Sigmoid colon (tissue), 7 donors: ENCODE measurements around the gene TMEM14B. TPM values are rescaled to one million over a fixed set of nuclear protein-coding genes. Genes with fewer than 3 reads are reported as not detected.
"Not testable (repeated sequence)": the region's sequence is repeated elsewhere in the genome, so short reads cannot be mapped to it uniquely, and the experiment has no call there.

Source experiments
- DNase-seq: peaks from one replicate; pipeline ENCODE4 v3.0.0-alpha.2; 2019
- H3K27ac ChIP-seq, 4 donors: fragments of 200-600 bp; sonication (generic); one replicate each; pipeline ENCODE4 v1.5.1; 2016 to 2019; ENCODE audit warnings: mild to moderate bottlenecking in 1 of 4
- H3K27me3 ChIP-seq, 3 donors: fragments of 200-600 bp; sonication (generic); one replicate each; pipeline ENCODE4 v1.5.1; 2019; ENCODE audit warnings: mild to moderate bottlenecking in 1 of 3
- H3K36me3 ChIP-seq, 4 donors: fragments of 200-600 bp; sonication (generic); one replicate each; pipeline ENCODE4 v1.5.1; 2016 to 2019
- H3K4me1 ChIP-seq, 4 donors: fragments of 200-600 bp; sonication (generic); one replicate each; pipeline ENCODE4 v1.5.1; 2017 to 2019
- H3K4me3 ChIP-seq, 4 donors: fragments of 200-600 bp; sonication (generic); one replicate each; pipeline ENCODE4 v1.5.1; 2017 to 2019; ENCODE audit warnings: mild to moderate bottlenecking in 2 of 4, moderate library complexity in 1 of 4
- H3K9me3 ChIP-seq, 4 donors: fragments of 200-600 bp in 3 of 4; sonication (generic) in 3 of 4; one replicate each; pipeline versions ENCODE4 v1.5.1 to v1.6.1; 2013 to 2019
- CTCF ChIP-seq, 4 experiments: fragments of 450-650 bp in 3 of 4; fragments of 200-600 bp in 1 of 4; IDR thresholded peaks; one replicate each; pipeline ENCODE4 v1.5.1; 2016 to 2019; ENCODE audit warnings: antibody characterized with exemption in 4 of 4, mild to moderate bottlenecking in 3 of 4, moderate library complexity in 2 of 4
- EP300 ChIP-seq, 4 donors: sonication (generic); formaldehyde crosslinking; IDR thresholded peaks; one replicate each; pipeline ENCODE4 v1.6.1; 2017; ENCODE audit warnings: antibody characterized with exemption in 4 of 4
- POLR2A ChIP-seq, 2 donors: fragments of 450-650 bp; IDR thresholded peaks; one replicate each; pipeline ENCODE4 v1.6.1; 2016; ENCODE audit warnings: antibody characterized with exemption in 2 of 2, mild to moderate bottlenecking in 2 of 2, moderate library complexity in 2 of 2
- POLR2AphosphoS5 ChIP-seq, 4 donors: sonication (generic); formaldehyde crosslinking; IDR thresholded peaks; one replicate each; pipeline ENCODE4 v1.6.1; 2017; ENCODE audit warnings: antibody characterized with exemption in 4 of 4
- WGBS, 2 donors: extraction: QIAGEN DNeasy Blood & Tissue Kit; methylation state at CpG; one replicate each; pipeline ENCODE4 v1.1.7; 2013; 5-methylcytosine and 5-hydroxymethylcytosine counted together
- intact Hi-C: fragments of 100-400 bp; cut with DNase I; formaldehyde crosslinking; loops from one replicate; pipeline ENCODE4 v1.15.1; 2023
- polyA plus RNA-seq, 3 donors: library from polyadenylated mRNA; stranded (reverse); fragments of 200-250 nt; gene quantifications; one replicate each; pipeline ENCODE4 v1.2.3, GENCODE V29; 2013
- total RNA-seq, 4 donors: library from RNA; depleted of rRNA; stranded (reverse); fragments of >200 nt; gene quantifications; one replicate each; pipeline ENCODE4 v1.1.0, GENCODE V29; 2016
- donor health status: healthy with polysubstance abuse.
- donor health status: Bipolar disorder and iron deficiency.
- donor health status: healthy.

The TMEM14B gene
- total and polyA plus RNA-seq, 7 donors = 51.5 to 124 (median 79.8) TPM

- peaks cover 0 to 6% (median under 1%) of the 10 kb centered on the region in 4 donors for H3K36me3 ChIP-seq
- WGBS, 2 donors = 29 to 42% methylated on average over 49 of the region's 49 CpGs
Observed at GRCh38 chr6:10720265-10720959, 27.2 kb upstream of the TMEM14B start.

GRCh38 chr6:10720960-10721849 is 26.4 kb upstream of the TMEM14B start:
- H3K4me1 ChIP-seq = peaks cover 0 to 36% (median 28%) of the 10 kb centered on the region in 4 donors
- WGBS, 2 donors = 80 to 85% methylated on average over 17 of the region's 17 CpGs
- peak overlapping the region; percentile 73 to 87 (median 77) for H3K27ac ChIP-seq
- peak; percentile 60 for DNase-seq
- not testable (repeated sequence) for H3K27me3 ChIP-seq, H3K9me3 ChIP-seq
- intact Hi-C loops = loop anchor here (10.0 kb wide), 1 partner anchor 116 kb away; no protein-coding TSS in a partner anchor
- peaks cover 0 to 13% (median 5%) of the 10 kb centered on the region in 4 donors for H3K36me3 ChIP-seq
- H3K4me3 ChIP-seq = peak overlapping the region; percentile 29 to 60 (median 52)

More at GRCh38 chr6:10720265-10720959, 27.2 kb upstream of the TMEM14B start:
- DNase-seq = peak; percentile 61
- H3K27me3 ChIP-seq = no peaks in the 10 kb centered on the region
- peak overlapping the region; percentile 73 to 87 (median 77) for H3K27ac ChIP-seq
- TF ChIP-seq CTCF (IDR thresholded peaks at IDR 0.05) (no peak), POLR2AphosphoS5 (IDR thresholded peaks at IDR 0.05) (peak in 3 of 4 donors; percentile 27 to 50 (median 30))
- peaks cover 0 to 4% (median 0%) of the 10 kb centered on the region in 4 donors for H3K9me3 ChIP-seq
- H3K4me1 ChIP-seq = peaks cover 0 to 36% (median 23%) of the 10 kb centered on the region in 4 donors
- peak overlapping the region; percentile 29 to 60 (median 52) for H3K4me3 ChIP-seq
- intact Hi-C loops = loop anchor here (10.0 kb wide), 1 partner anchor 116 kb away; no protein-coding TSS in a partner anchor

GRCh38 chr6:10721850-10722569 is 25.6 kb upstream of the TMEM14B start:
- 84 to 85% methylated on average over 11 of the region's 11 CpGs for WGBS, 2 donors
- H3K4me1 ChIP-seq = peaks cover 0 to 36% (median 28%) of the 10 kb centered on the region in 4 donors
- DNase-seq = no peak
- no peaks in the 10 kb centered on the region for H3K27me3 ChIP-seq
- peak overlapping the region; percentile 91 to 94 (median 93) for H3K27ac ChIP-seq
- TF ChIP-seq CTCF (IDR thresholded peaks at IDR 0.05) = no peak
- TF ChIP-seq EP300 (IDR thresholded peaks at IDR 0.05) = no peak
- no peak for TF ChIP-seq POLR2AphosphoS5 (IDR thresholded peaks at IDR 0.05)
- no peak for TF ChIP-seq POLR2A (IDR thresholded peaks at IDR 0.05)
- H3K36me3 ChIP-seq = peaks cover 0 to 19% (median 8%) of the 10 kb centered on the region in 4 donors
- peak overlapping the region; percentile 74 to 85 (median 79) for H3K4me3 ChIP-seq
- H3K9me3 ChIP-seq = peaks cover 0 to 4% (median 0%) of the 10 kb centered on the region in 4 donors
- intact Hi-C loops = loop anchor here (2.0 to 10.0 kb wide), 2 partner anchors 27 to 117 kb away; partner anchors contain the start of genes C6orf52 and PAK1IP1

GRCh38 chr6:10722570-10722819 is 25.1 kb upstream of the TMEM14B start:
- Histone ChIP-seq H3K9me3 (peaks cover 0 to 4% (median 0%) of the 10 kb centered on the region in 4 donors), H3K4me1 (peaks cover 0 to 36% (median 28%) of the 10 kb centered on the region in 4 donors), H3K36me3 (peaks cover 0 to 21% (median 8%) of the 10 kb centered on the region in 4 donors), H3K27ac (peak overlapping the region; percentile 91 to 94 (median 93)), H3K27me3 (no peaks in the 10 kb centered on the region), H3K4me3 (peak overlapping the region; percentile 74 to 85 (median 79))
- TF ChIP-seq CTCF (IDR thresholded peaks at IDR 0.05) = no peak
- TF ChIP-seq POLR2AphosphoS5 (IDR thresholded peaks at IDR 0.05) = no peak
- TF ChIP-seq EP300 (IDR thresholded peaks at IDR 0.05) = no peak
- TF ChIP-seq POLR2A (IDR thresholded peaks at IDR 0.05) = no peak
- no peak for DNase-seq
- WGBS, 2 donors = 1% methylated on average over 6 of the region's 6 CpGs
- intact Hi-C loops = loop anchor here (2.0 to 10.0 kb wide), 2 partner anchors 28 to 118 kb away; partner anchors contain the start of genes C6orf52 and PAK1IP1
